DOHH2 (cell line): ENCODE data around the gene CTAG1B.

ENCODE experiments used
- H3F3A ChIP-seq: fragments of 200-600 bp; sonication (generic), shearing (Covaris generic); 2 replicates; pipeline ENCODE4 v1.6.0; 2016; ENCODE audit warnings: antibody characterized with exemption, mild to moderate bottlenecking; ENCODE audit not compliant: control insufficient read depth, insufficient read depth
- H3K27ac ChIP-seq: fragments of 200-600 bp; sonication (generic); 2 replicates; pipeline ENCODE4 v1.5.1; 2014; ENCODE audit warnings: low read depth, mild to moderate bottlenecking, low read length, moderate library complexity
- H3K27me3 ChIP-seq: fragments of 200-600 bp; sonication (generic); 2 replicates; pipeline ENCODE4 v1.6.1; 2014; ENCODE audit warnings: mild to moderate bottlenecking, low read length, mixed read lengths; ENCODE audit not compliant: control insufficient read depth
- H3K36me3 ChIP-seq: fragments of 200-600 bp; sonication (generic); 2 replicates; pipeline ENCODE4 v1.6.1; 2014; ENCODE audit warnings: mild to moderate bottlenecking, low read length, moderate library complexity, mixed read lengths; ENCODE audit not compliant: control insufficient read depth
- H3K4me1 ChIP-seq: fragments of 200-600 bp; sonication (generic); 2 replicates; pipeline ENCODE4 v1.6.1; 2014; ENCODE audit warnings: mild to moderate bottlenecking, low read length, mixed read lengths; ENCODE audit not compliant: control insufficient read depth
- H3K4me2 ChIP-seq: fragments of 200-600 bp; sonication (generic); 2 replicates; pipeline ENCODE4 v1.6.0; 2014; ENCODE audit warnings: mild to moderate bottlenecking, low read length, moderate library complexity
- H3K4me3 ChIP-seq: fragments of 200-600 bp; sonication (generic); 2 replicates; pipeline ENCODE4 v1.5.1; 2014; ENCODE audit warnings: mild to moderate bottlenecking, low read length, mixed read lengths
- H3K79me2 ChIP-seq: fragments of 200-600 bp; sonication (generic); 2 replicates; pipeline ENCODE4 v1.6.1; 2014; ENCODE audit warnings: mild to moderate bottlenecking, low read length, mixed read lengths; ENCODE audit not compliant: control insufficient read depth
- H3K9me2 ChIP-seq: fragments of 200-600 bp; sonication (generic); replicated peaks from 2 replicates; pipeline ENCODE4 v1.6.1; 2014; ENCODE audit warnings: mild to moderate bottlenecking, low read length, mixed read lengths; ENCODE audit not compliant: control insufficient read depth
- H3K9me3 ChIP-seq: fragments of 200-600 bp; sonication (generic); 2 replicates; pipeline ENCODE4 v1.6.1; 2014; ENCODE audit warnings: antibody characterized with exemption, low read length, mixed read lengths; ENCODE audit not compliant: control insufficient read depth, insufficient read depth
- H4K20me1 ChIP-seq: fragments of 200-600 bp; sonication (generic); 2 replicates; pipeline ENCODE4 v1.6.0; 2014; ENCODE audit warnings: low read depth, mild to moderate bottlenecking, antibody characterized with exemption, low read length, moderate library complexity; ENCODE audit not compliant: control insufficient read depth, insufficient read depth
- EZH2phosphoT487 ChIP-seq: fragments of 200-600 bp; sonication (generic); IDR thresholded peaks from 2 replicates; pipeline ENCODE4 v1.6.1; 2017; ENCODE audit warnings: borderline replicate concordance, mild to moderate bottlenecking, antibody characterized with exemption, low read length, moderate library complexity, mixed read lengths
- TF ChIP-seq, protein P1 (sequence below): fragments of 200-600 bp; sonication (generic); IDR thresholded peaks from one replicate; pipeline ENCODE4 v1.5.1; 2014; ENCODE audit warnings: antibody characterized with exemption, mild to moderate bottlenecking, low read depth, low read length; ENCODE audit not compliant: poor library complexity, severe bottlenecking

Gene CTAG1B

DNA sequence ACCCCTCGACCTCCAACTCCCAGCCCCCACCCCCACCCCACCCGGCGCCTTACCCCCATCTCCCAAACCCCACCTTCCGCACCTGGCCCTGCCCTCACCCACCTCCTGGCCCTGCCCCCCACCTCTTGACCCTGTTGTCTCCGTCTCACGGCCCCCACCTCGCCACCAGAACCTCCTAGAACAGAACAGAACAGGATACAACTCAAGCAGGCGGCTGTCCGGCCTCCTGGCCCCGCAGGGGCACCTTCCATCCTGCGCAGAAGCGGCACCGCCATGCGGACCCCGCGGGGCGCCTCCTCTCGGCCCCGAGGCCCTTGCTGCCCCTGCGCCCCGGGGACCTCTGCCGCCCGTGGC, 33.9 kb upstream of the CTAG1B start:
- no peaks in the 10 kb centered on the region for H3K36me3 ChIP-seq
- no peaks in the 10 kb centered on the region for H3K9me3 ChIP-seq
- H4K20me1 ChIP-seq = no peaks in the 10 kb centered on the region
- no peaks in the 10 kb centered on the region for H3K27me3 ChIP-seq
- no peak overlapping the region for H3K4me2 ChIP-seq
- no peaks in the 10 kb centered on the region for H3K79me2 ChIP-seq
- H3K9me2 ChIP-seq = no peaks in the 10 kb centered on the region
- TF ChIP-seq, protein P1, sequence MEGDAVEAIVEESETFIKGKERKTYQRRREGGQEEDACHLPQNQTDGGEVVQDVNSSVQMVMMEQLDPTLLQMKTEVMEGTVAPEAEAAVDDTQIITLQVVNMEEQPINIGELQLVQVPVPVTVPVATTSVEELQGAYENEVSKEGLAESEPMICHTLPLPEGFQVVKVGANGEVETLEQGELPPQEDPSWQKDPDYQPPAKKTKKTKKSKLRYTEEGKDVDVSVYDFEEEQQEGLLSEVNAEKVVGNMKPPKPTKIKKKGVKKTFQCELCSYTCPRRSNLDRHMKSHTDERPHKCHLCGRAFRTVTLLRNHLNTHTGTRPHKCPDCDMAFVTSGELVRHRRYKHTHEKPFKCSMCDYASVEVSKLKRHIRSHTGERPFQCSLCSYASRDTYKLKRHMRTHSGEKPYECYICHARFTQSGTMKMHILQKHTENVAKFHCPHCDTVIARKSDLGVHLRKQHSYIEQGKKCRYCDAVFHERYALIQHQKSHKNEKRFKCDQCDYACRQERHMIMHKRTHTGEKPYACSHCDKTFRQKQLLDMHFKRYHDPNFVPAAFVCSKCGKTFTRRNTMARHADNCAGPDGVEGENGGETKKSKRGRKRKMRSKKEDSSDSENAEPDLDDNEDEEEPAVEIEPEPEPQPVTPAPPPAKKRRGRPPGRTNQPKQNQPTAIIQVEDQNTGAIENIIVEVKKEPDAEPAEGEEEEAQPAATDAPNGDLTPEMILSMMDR = no peak
- TF ChIP-seq EZH2phosphoT487 = no peak
- no peaks in the 10 kb centered on the region for H3K4me1 ChIP-seq
- H3K27ac ChIP-seq = no peak overlapping the region
- no peaks in the 10 kb centered on the region for H3F3A ChIP-seq
- no peak overlapping the region for H3K4me3 ChIP-seq

DNA sequence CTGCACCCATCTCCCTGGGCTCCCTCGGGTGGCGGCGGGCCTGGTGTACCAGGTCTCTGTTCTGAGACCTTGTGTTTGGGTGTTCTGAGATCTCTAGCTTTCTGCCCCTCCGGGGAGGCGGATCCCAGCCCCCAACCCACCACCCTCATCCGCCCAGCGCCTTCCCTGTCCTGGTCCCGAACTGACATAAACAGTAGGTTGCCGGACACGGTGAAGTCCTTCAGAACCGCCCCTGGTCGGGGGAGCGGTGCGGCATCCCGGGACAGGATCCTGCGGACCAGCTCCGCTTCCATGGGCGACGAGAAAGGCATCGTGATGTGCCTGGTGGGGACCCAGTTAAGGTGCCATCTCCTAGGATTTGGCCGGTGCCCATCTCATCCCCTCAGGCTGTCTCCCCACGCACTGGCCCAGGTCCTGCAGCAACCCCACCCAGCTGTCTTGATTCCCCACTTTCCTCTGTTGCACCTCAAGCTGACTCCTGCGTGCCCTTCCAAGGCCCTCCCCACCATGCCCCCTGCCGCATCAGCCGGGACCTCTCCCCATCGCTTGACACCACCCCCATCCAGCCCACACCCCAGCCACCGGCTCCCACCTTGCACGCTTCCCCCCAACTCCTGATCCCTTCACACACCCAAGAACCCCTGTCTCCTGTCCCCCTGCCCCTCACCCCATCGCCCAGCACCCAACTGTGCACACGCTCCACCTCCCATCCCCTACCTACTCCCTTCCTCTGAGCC, 33.4 kb upstream of the CTAG1B start:
- TF ChIP-seq, protein P1 = no peak
- no peak for TF ChIP-seq EZH2phosphoT487
- no peaks in the 10 kb centered on the region for H3F3A ChIP-seq
- H3K79me2 ChIP-seq = no peaks in the 10 kb centered on the region
- no peak overlapping the region for H3K27ac ChIP-seq
- H3K4me2 ChIP-seq = no peak overlapping the region
- no peaks in the 10 kb centered on the region for H3K27me3 ChIP-seq
- no peaks in the 10 kb centered on the region for H3K4me1 ChIP-seq
- H3K4me3 ChIP-seq = no peak overlapping the region
- H3K9me2 ChIP-seq = no peaks in the 10 kb centered on the region
- no peaks in the 10 kb centered on the region for H3K36me3 ChIP-seq
- H4K20me1 ChIP-seq = no peaks in the 10 kb centered on the region
- H3K9me3 ChIP-seq = no peaks in the 10 kb centered on the region

DNA sequence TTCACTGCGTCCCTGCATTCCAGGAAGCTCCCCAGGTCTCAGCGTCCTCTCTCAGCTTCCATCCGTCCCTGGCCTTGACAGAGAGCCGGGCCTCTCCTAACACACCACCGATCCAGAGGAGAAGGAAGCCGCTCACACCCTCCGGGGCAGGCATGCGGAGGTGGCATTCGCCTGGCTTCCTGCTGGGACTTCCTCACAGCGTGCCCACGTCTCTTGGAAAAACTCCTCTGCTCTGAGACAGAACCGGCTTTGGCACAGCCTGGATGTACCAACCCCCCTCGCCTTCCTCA, 31.1 kb upstream of the CTAG1B start:
- Histone ChIP-seq H3K79me2 (no peaks in the 10 kb centered on the region), H3K4me1 (no peaks in the 10 kb centered on the region), H3K27me3 (no peaks in the 10 kb centered on the region), H3K9me3 (no peaks in the 10 kb centered on the region), H3K4me2 (no peak overlapping the region), H3K4me3 (no peak overlapping the region), H3K36me3 (no peaks in the 10 kb centered on the region), H4K20me1 (no peaks in the 10 kb centered on the region), H3F3A (no peaks in the 10 kb centered on the region), H3K27ac (no peak overlapping the region), H3K9me2 (no peaks in the 10 kb centered on the region)
- TF ChIP-seq, protein P1 = no peak
- no peak for TF ChIP-seq EZH2phosphoT487
